ENCODE measurements around the gene SH3GL3.
A peak's percentile ranks its signal among the peaks of the same experiment; 100 is the strongest.

SH3GL3 gene

GRCh38 chr15:83626171-83626802 is 179.1 kb downstream of the SH3GL3 start:
- DNase-seq = peak in 1 of 2 experiments; percentile 22

- no peak for DNase-seq
Measured at GRCh38 chr15:83631534-83631933, 184.4 kb downstream of the SH3GL3 start.

- DNase-seq = no peak
Measured at GRCh38 chr15:83643201-83643600, 196.1 kb downstream of the SH3GL3 start.

- no peak for DNase-seq
Measured at GRCh38 chr15:83644439-83644838, 197.3 kb downstream of the SH3GL3 start.

GRCh38 chr15:83650831-83651230 is 203.7 kb downstream of the SH3GL3 start:
- DNase-seq = no peak

- no peak for DNase-seq
Measured at GRCh38 chr15:83651541-83651940, 204.4 kb downstream of the SH3GL3 start.

- DNase-seq = no peak
Measured at GRCh38 chr15:83652626-83653204, 205.6 kb downstream of the SH3GL3 start.

- no peak for DNase-seq
Measured at GRCh38 chr15:83653288-83653638, 206.1 kb downstream of the SH3GL3 start.

GRCh38 chr15:83653639-83654378 is 206.7 kb downstream of the SH3GL3 start, which contains the start of gene ADAMTSL3:
TSS of gene ADAMTSL3 (plus strand) at chr15:83654123. CDS start at chr15:83655762, 1,639 bp downstream.
- no peak for DNase-seq

GRCh38 chr15:83654379-83655236 is 207.5 kb downstream of the SH3GL3 start:
- DNase-seq = no peak

GRCh38 chr15:83655237-83655616 is 208.1 kb downstream of the SH3GL3 start:
- no peak for DNase-seq

- DNase-seq = no peak
Measured at GRCh38 chr15:83656192-83656591, 209.1 kb downstream of the SH3GL3 start.

- no peak for DNase-seq
Measured at GRCh38 chr15:83656943-83657528, 209.9 kb downstream of the SH3GL3 start.

- DNase-seq = no peak
Measured at GRCh38 chr15:83657549-83657948, 210.4 kb downstream of the SH3GL3 start.

GRCh38 chr15:83658430-83659416 is 211.6 kb downstream of the SH3GL3 start:
- DNase-seq = no peak

- DNase-seq = no peak
Measured at GRCh38 chr15:83659417-83659812, 212.3 kb downstream of the SH3GL3 start.

GRCh38 chr15:83665480-83665879 is 218.3 kb downstream of the SH3GL3 start:
- DNase-seq = no peak

Data from activated T-cell treated with anti-CD3 and anti-CD28 coated beads, Interleukin-2, amount 50 U/mL, for 48 hours (primary cell).